ENCODE results near the gene ZBED3. TPM values are rescaled to one million over a fixed set of nuclear protein-coding genes. Genes with fewer than 3 reads are reported as not detected.
A peak's percentile ranks its signal among the peaks of the same experiment; 100 is the strongest.

ZBED3 gene
- total RNA-seq (10 to 100 TPM in 1 of 2 donors, 1 to 10 TPM in 1; 5.9 to 17.1 TPM), polyA plus RNA-seq (1 to 10 TPM; 1.8 to 4.7 TPM)
- long read RNA-seq, donor 1, full-length matches to known transcripts = 12 of 12 reads
- long read RNA-seq, donor 1, partial matches to known transcripts = 0 of 12 reads
- long read RNA-seq, donor 1, other reads (novel, unspliced or antisense) = 0 of 12 reads
- long read RNA-seq, donor 2, full-length matches to known transcripts = 5 of 5 reads
- long read RNA-seq, donor 2, partial matches to known transcripts = 0 of 5 reads
- long read RNA-seq, donor 2, other reads (novel, unspliced or antisense) = 0 of 5 reads
- long read RNA-seq, donor 3, full-length matches to known transcripts = 9 of 9 reads
- long read RNA-seq, donor 3, partial matches to known transcripts = 0 of 9 reads
- long read RNA-seq, donor 3, other reads (novel, unspliced or antisense) = 0 of 9 reads
- long read RNA-seq, donor 4, full-length matches to known transcripts = 4 of 4 reads
- long read RNA-seq, donor 4, partial matches to known transcripts = 0 of 4 reads
- long read RNA-seq, donor 4, other reads (novel, unspliced or antisense) = 0 of 4 reads
- long read RNA-seq, donor 5, full-length matches to known transcripts = 22 of 22 reads
- long read RNA-seq, donor 5, partial matches to known transcripts = 0 of 22 reads
- long read RNA-seq, donor 5, other reads (novel, unspliced or antisense) = 0 of 22 reads

GRCh38 chr5:77086689-77087483 is at the start of gene ZBED3:
Gene ZBED3, minus strand, starts transcription at chr5:77087285. Its CDS starts 9,407 bp downstream, at chr5:77077878.
- no peaks in the 10 kb centered on the region for H3K27me3 ChIP-seq (ENCODE audit: control insufficient read depth in 3 of 3, insufficient read depth in 3 of 3, low read length in 2 of 3)
- peaks cover 0 to 19% (median 9%) of the 10 kb centered on the region in 5 donors for H3K4me1 ChIP-seq (ENCODE audit: control insufficient read depth in 5 of 5, insufficient read depth in 5 of 5, low read length in 5 of 5)
- H3K27ac ChIP-seq (ENCODE audit: low read depth in 1 of 2, low read length in 1 of 2) = peak within 1 kb of the TSS; percentile 88 to 97
- DNase-seq = peak; percentile 90 to 97 (median 95)
- ATAC-seq (ENCODE audit: insufficient read depth, low FRiP score) = peak; percentile 70
- no peak for TF ChIP-seq CTCF (IDR thresholded peaks at IDR 0.05; ENCODE audit: control extremely low read depth, extremely low read depth)
- peaks cover 0 to 3% (median 1%) of the 10 kb centered on the region in 4 donors for H3K36me3 ChIP-seq (ENCODE audit: control insufficient read depth in 4 of 4, insufficient read depth in 4 of 4, low read length in 4 of 4)
- H3K9me3 ChIP-seq (ENCODE audit: control insufficient read depth in 4 of 4, insufficient read depth in 3 of 4, low read length in 3 of 4) = no peaks in the 10 kb centered on the region
- H3K9ac ChIP-seq (ENCODE audit: insufficient read depth in 1 of 2, low read length in 2 of 2) = peak within 1 kb of the TSS; percentile 95 to 99
- H3K4me3 ChIP-seq = peak within 1 kb of the TSS; percentile 71
- 0% methylated on average over 63 of the region's 63 CpGs for WGBS, 2 donors

GRCh38 chr5:77133061-77133758 is 46.1 kb upstream of the ZBED3 start:
- Histone ChIP-seq H3K27ac (ENCODE audit: low read depth in 1 of 2, low read length in 1 of 2) (no peak overlapping the region), H3K36me3 (ENCODE audit: control insufficient read depth in 4 of 4, insufficient read depth in 4 of 4, low read length in 4 of 4) (peaks cover 0 to 1% (median 0%) of the 10 kb centered on the region in 4 donors), H3K27me3 (ENCODE audit: control insufficient read depth in 3 of 3, insufficient read depth in 3 of 3, low read length in 2 of 3) (no peaks in the 10 kb centered on the region), H3K9ac (ENCODE audit: insufficient read depth in 1 of 2, low read length in 2 of 2) (no peak overlapping the region), H3K9me3 (ENCODE audit: control insufficient read depth in 4 of 4, insufficient read depth in 3 of 4, low read length in 3 of 4) (no peaks in the 10 kb centered on the region), H3K4me3 (no peak overlapping the region), H3K4me1 (ENCODE audit: control insufficient read depth in 5 of 5, insufficient read depth in 5 of 5, low read length in 5 of 5) (peaks cover 0 to 3% (median 0%) of the 10 kb centered on the region in 5 donors)
- WGBS, 2 donors = 65 to 79% methylated on average over 1 of the region's 1 CpG
- ATAC-seq (ENCODE audit: insufficient read depth, low FRiP score) = peak; percentile 88
- DNase-seq = peak in 1 of 3 donors; percentile 46
- no peak for TF ChIP-seq CTCF (IDR thresholded peaks at IDR 0.05; ENCODE audit: control extremely low read depth, extremely low read depth)

GRCh38 chr5:77131361-77131760 is 44.3 kb upstream of the ZBED3 start:
- no peak for ATAC-seq (ENCODE audit: insufficient read depth, low FRiP score)
- Histone ChIP-seq H3K4me3 (no peak overlapping the region), H3K27me3 (ENCODE audit: control insufficient read depth in 3 of 3, insufficient read depth in 3 of 3, low read length in 2 of 3) (no peaks in the 10 kb centered on the region), H3K27ac (ENCODE audit: low read depth in 1 of 2, low read length in 1 of 2) (no peak overlapping the region), H3K36me3 (ENCODE audit: control insufficient read depth in 4 of 4, insufficient read depth in 4 of 4, low read length in 4 of 4) (peaks cover 0 to 1% (median 0%) of the 10 kb centered on the region in 4 donors), H3K9ac (ENCODE audit: insufficient read depth in 1 of 2, low read length in 2 of 2) (no peak overlapping the region), H3K4me1 (ENCODE audit: control insufficient read depth in 5 of 5, insufficient read depth in 5 of 5, low read length in 5 of 5) (peaks cover 0 to 3% (median 0%) of the 10 kb centered on the region in 5 donors), H3K9me3 (ENCODE audit: control insufficient read depth in 4 of 4, insufficient read depth in 3 of 4, low read length in 3 of 4) (no peaks in the 10 kb centered on the region)
- no peak for TF ChIP-seq CTCF (IDR thresholded peaks at IDR 0.05; ENCODE audit: control extremely low read depth, extremely low read depth)
- no peak for DNase-seq
- 82 to 92% methylated on average over 3 of the region's 3 CpGs for WGBS, 2 donors
